ENCODE measurements around the gene PFKFB2. TPM values are rescaled to one million over a fixed set of nuclear protein-coding genes. Genes with fewer than 3 reads are reported as not detected.

Gene PFKFB2
- total RNA-seq = 10 to 100 TPM in 2 of 8 experiments, 1 to 10 TPM in 6; 4.1 to 13.4 (median 6.8) TPM

DNA sequence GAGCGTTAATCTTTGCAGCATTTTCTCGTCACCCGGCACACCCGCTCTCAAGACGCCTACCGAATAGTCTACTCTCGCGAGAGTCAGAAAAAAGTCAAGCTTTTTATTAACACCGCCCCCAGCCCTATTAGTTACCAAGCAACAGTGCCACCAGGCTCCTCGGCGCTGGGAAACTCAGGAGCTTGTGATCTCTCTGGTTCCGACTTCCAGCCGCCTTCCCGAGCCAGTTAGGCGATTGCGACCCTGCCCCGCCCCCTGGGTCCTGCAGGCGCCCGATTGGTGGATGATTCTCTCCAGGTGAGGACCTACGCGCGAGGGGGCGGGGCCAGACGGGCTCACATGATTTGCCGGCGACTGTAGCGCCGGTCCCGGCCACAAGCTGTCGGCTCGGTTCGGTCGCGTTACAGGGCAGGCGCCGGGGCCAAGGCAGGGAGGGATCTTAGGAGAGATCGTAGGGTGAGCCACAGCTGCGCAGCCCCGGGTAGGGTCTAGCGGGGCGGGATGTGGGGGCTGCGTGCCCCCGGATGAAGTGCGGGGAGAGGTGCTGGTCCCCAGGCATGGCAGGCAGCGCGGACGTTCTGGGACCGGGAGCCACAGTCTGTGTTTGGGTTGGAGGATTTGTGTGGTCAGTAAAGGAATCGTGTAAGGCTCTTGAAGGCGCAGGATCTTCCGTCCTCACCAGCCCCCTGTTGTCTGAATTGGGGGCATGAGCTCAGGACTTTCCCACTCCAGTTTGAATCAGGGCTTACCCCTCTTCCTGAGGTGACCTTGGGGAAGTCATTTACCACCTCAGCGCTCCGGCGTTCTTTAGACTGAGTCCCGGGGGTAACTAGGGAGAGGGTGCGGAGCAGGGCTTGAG is at the start of gene PFKFB2:
Gene PFKFB2 (plus strand): TSS at position 365 of the 859 bp plus-strand sequence. CDS start 1,443 bp downstream, outside the sequence.
- H3K27ac ChIP-seq = peak within 1 kb of the TSS; percentile 9 to 21
- in situ Hi-C loops (cut with MboI; ENCODE audit: low pct_unique_long_range_greater_than_20kb in 2 of 9, low sequenced_read_pairs in 9 of 9, unreplicated experiment in 9 of 9) = no loop called here
- 0 to 35% (median 9%) methylated on average over 1 to 32 of the region's 56 CpGs for WGBS, 10 experiments
- peaks cover 19 to 21% of the 10 kb centered on the region in 2 donors for H3K4me1 ChIP-seq (replicated peaks in 1 of 2)
- ATAC-seq (replicated peaks in 6 of 8) = peak; percentile 78 to 94 (median 92)
- peak within 1 kb of the TSS; percentile 47 to 96 (median 77) for H3K4me3 ChIP-seq

GRCh38 chr1:207004931-207005830 is 47.9 kb upstream of the PFKFB2 start:
- H3K4me3 ChIP-seq = no peak overlapping the region
- ATAC-seq (replicated peaks in 6 of 8) = peak in 5 of 8 experiments; percentile 38 to 83 (median 66)
- H3K27ac ChIP-seq = no peak overlapping the region
- in situ Hi-C loops (cut with MboI; ENCODE audit: low pct_unique_long_range_greater_than_20kb in 2 of 9, low sequenced_read_pairs in 9 of 9, unreplicated experiment in 9 of 9) = no loop called here
- no peaks in the 10 kb centered on the region for H3K4me1 ChIP-seq (replicated peaks in 1 of 2)
- 31 to 80% (median 41%) methylated on average over 2 to 9 of the region's 9 CpGs for WGBS, 10 experiments

- WGBS, 10 experiments = 58 to 92% (median 80%) methylated on average over 2 to 3 of the region's 3 CpGs; no CpG with 5 or more reads in 5 of the 10 experiments
- no peak overlapping the region for H3K27ac ChIP-seq
- ATAC-seq (replicated peaks in 6 of 8) = no peak
- no peak overlapping the region for H3K4me3 ChIP-seq
- in situ Hi-C loops (cut with MboI; ENCODE audit: low pct_unique_long_range_greater_than_20kb in 2 of 9, low sequenced_read_pairs in 9 of 9, unreplicated experiment in 9 of 9) = no loop called here
- no peaks in the 10 kb centered on the region for H3K4me1 ChIP-seq (replicated peaks in 1 of 2)
Measured at GRCh38 chr1:207006083-207006482, 47.0 kb upstream of the PFKFB2 start.

DNA sequence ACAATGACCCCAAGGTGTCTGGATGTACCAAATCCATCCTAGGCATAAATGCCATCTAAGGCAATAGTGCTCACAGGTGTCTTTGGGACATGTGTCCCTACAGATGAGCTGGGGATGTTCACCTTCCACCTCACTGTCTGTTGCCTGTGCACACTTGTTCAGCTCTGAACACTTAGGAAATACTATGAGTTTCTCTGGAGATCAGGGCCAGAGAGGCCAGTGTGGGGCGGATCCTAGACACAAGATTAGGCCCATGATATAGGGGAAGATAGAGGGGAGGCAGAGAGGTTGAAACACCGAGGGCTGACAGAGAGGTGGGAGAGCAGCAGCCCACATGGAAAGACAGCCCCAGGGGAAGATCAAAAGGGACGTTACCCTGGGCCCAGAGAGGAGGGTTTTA is 46.2 kb upstream of the PFKFB2 start:
- ATAC-seq (replicated peaks in 6 of 8) = no peak
- 0 to 83% (median 80%) methylated on average over 1 to 3 of the region's 3 CpGs; no CpG with 5 or more reads in 4 of the 10 experiments for WGBS, 10 experiments
- in situ Hi-C loops (cut with MboI; ENCODE audit: low pct_unique_long_range_greater_than_20kb in 2 of 9, low sequenced_read_pairs in 9 of 9, unreplicated experiment in 9 of 9) = no loop called here
- Histone ChIP-seq H3K4me3 (no peak overlapping the region), H3K4me1 (replicated peaks in 1 of 2) (no peaks in the 10 kb centered on the region), H3K27ac (no peak overlapping the region)

DNA sequence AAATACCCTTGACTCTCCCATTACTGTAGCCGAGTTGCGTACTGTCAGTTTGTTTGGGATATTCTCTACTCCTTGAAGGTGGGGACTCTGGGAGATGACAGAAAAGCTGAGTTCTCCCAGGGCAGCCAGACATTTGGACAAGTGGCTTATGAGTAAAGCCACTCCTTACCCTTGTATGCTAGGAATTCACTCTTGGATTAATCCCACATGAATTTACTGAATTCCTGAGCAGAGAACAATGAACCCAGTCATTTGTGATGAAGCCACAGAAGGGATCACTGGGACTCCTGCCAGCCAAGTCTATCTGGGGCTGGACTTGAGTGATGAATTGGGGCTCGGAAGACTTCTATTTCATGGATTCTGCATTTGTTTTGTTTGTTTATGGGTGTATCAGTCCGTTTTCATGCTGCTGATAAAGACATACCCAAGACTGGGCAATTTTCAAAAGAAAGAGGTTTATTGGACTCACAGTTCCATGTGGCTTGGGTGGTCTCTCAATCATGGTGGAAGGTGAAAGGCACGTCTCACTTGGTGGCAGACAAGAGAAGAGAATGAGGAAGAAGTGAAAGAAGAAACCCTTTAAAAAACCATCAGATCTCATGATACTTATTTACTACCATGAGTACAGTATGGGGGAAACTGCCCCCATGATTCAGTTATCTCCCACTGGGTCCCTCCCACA is 45.6 kb upstream of the PFKFB2 start:
- in situ Hi-C loops (cut with MboI; ENCODE audit: low pct_unique_long_range_greater_than_20kb in 2 of 9, low sequenced_read_pairs in 9 of 9, unreplicated experiment in 9 of 9) = no loop called here
- Histone ChIP-seq H3K27ac (no peak overlapping the region), H3K4me1 (replicated peaks in 1 of 2) (no peaks in the 10 kb centered on the region), H3K4me3 (no peak overlapping the region)
- WGBS, 10 experiments = 0 to 82% (median 57%) methylated on average over 1 to 5 of the region's 5 CpGs
- ATAC-seq (replicated peaks in 6 of 8) = peak in 5 of 8 experiments; percentile 10 to 91 (median 87)

- Histone ChIP-seq H3K27ac (peak overlapping the region in 1 of 2 donors; percentile 16), H3K4me3 (no peak overlapping the region), H3K4me1 (replicated peaks in 1 of 2) (no peaks in the 10 kb centered on the region)
- 50 to 100% (median 83%) methylated on average over 1 to 10 of the region's 10 CpGs; no CpG with 5 or more reads in 3 of the 10 experiments for WGBS, 10 experiments
- in situ Hi-C loops (cut with MboI; ENCODE audit: low pct_unique_long_range_greater_than_20kb in 2 of 9, low sequenced_read_pairs in 9 of 9, unreplicated experiment in 9 of 9) = no loop called here
- ATAC-seq (replicated peaks in 6 of 8) = no peak
Measured at GRCh38 chr1:207009182-207009850, 43.8 kb upstream of the PFKFB2 start.

DNA sequence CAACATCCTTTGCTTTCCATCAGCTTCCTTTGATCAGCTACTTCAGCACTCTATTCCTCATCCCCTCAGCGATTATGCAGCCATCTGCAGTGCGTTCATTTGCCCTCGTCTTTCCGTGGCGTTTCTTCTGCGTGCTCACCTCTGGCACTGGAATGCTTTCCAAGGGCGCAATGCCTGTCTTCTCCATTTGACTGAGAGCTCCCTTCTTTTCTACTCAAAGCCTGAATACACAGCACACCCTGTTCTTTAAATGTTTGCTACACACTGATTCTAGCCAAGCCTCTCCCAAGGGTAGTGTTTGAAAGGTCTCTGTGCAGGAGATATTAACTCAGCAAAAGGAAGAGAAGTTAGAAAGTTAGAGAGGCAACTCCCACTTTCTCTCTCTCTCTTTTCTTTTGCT is 43.1 kb upstream of the PFKFB2 start:
- ATAC-seq (replicated peaks in 6 of 8) = no peak
- WGBS, 10 experiments = 50 to 100% (median 83%) methylated on average over 1 to 7 of the region's 7 CpGs; no CpG with 5 or more reads in 1 of the 10 experiments
- no peak overlapping the region for H3K4me3 ChIP-seq
- H3K4me1 ChIP-seq (replicated peaks in 1 of 2) = no peaks in the 10 kb centered on the region
- in situ Hi-C loops (cut with MboI; ENCODE audit: low pct_unique_long_range_greater_than_20kb in 2 of 9, low sequenced_read_pairs in 9 of 9, unreplicated experiment in 9 of 9) = no loop called here
- peak overlapping the region in 1 of 2 donors; percentile 16 for H3K27ac ChIP-seq

- no peak overlapping the region for H3K4me3 ChIP-seq
- ATAC-seq (replicated peaks in 6 of 8) = no peak
- in situ Hi-C loops (cut with MboI; ENCODE audit: low pct_unique_long_range_greater_than_20kb in 2 of 9, low sequenced_read_pairs in 9 of 9, unreplicated experiment in 9 of 9) = no loop called here
- H3K27ac ChIP-seq = no peak overlapping the region
- H3K4me1 ChIP-seq (replicated peaks in 1 of 2) = no peaks in the 10 kb centered on the region
- 89 to 100% (median 100%) methylated on average over 1 to 2 of the region's 2 CpGs; no CpG with 5 or more reads in 3 of the 10 experiments for WGBS, 10 experiments
Measured at GRCh38 chr1:207010726-207011125, 42.3 kb upstream of the PFKFB2 start.

- Histone ChIP-seq H3K4me3 (no peak overlapping the region), H3K4me1 (replicated peaks in 1 of 2) (no peaks in the 10 kb centered on the region), H3K27ac (no peak overlapping the region)
- ATAC-seq (replicated peaks in 6 of 8) = no peak
- in situ Hi-C loops (cut with MboI; ENCODE audit: low pct_unique_long_range_greater_than_20kb in 2 of 9, low sequenced_read_pairs in 9 of 9, unreplicated experiment in 9 of 9) = no loop called here
- WGBS, 10 experiments = 20 to 94% (median 88%) methylated on average over 2 to 6 of the region's 6 CpGs
Measured at GRCh38 chr1:207013321-207014085, 39.6 kb upstream of the PFKFB2 start.

GRCh38 chr1:207014728-207015127 is 38.3 kb upstream of the PFKFB2 start:
- H3K4me3 ChIP-seq = no peak overlapping the region
- 52 to 88% (median 73%) methylated on average over 1 to 3 of the region's 3 CpGs; no CpG with 5 or more reads in 2 of the 10 experiments for WGBS, 10 experiments
- in situ Hi-C loops (cut with MboI; ENCODE audit: low pct_unique_long_range_greater_than_20kb in 2 of 9, low sequenced_read_pairs in 9 of 9, unreplicated experiment in 9 of 9) = no loop called here
- no peaks in the 10 kb centered on the region for H3K4me1 ChIP-seq (replicated peaks in 1 of 2)
- ATAC-seq (replicated peaks in 6 of 8) = no peak
- no peak overlapping the region for H3K27ac ChIP-seq

DNA sequence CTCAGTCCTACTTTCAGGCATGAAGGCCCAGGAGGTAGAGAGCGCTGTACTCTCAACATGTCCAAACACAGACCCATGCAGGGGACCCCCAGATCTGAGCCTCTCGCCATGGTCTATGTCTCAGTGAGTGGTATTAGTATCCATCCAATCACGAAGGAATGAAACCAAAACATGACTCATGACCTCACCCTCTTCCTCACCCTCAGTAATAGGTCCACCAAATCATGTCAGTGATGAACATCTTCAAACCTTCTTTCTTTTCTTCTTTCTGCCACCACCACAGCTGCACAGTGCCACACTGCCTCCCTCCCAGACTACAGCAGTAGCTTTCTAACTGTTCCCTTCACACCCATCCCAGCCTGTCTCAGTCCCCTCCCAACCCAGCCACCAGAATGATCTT is 37.3 kb upstream of the PFKFB2 start:
- WGBS, 10 experiments = 50 to 100% (median 91%) methylated on average over 1 to 3 of the region's 3 CpGs; no CpG with 5 or more reads in 5 of the 10 experiments
- Histone ChIP-seq H3K27ac (no peak overlapping the region), H3K4me3 (no peak overlapping the region), H3K4me1 (replicated peaks in 1 of 2) (no peaks in the 10 kb centered on the region)
- ATAC-seq (replicated peaks in 6 of 8) = no peak
- in situ Hi-C loops (cut with MboI; ENCODE audit: low pct_unique_long_range_greater_than_20kb in 2 of 9, low sequenced_read_pairs in 9 of 9, unreplicated experiment in 9 of 9) = no loop called here
